HG03095 (cell line): ENCODE measurements around the gene YBX3.
"Not testable (repeated sequence)": the region's sequence is repeated elsewhere in the genome, so short reads cannot be mapped to it uniquely, and the experiment has no call there.

Experiments used
- ATAC-seq: cut with Tn5 transposase; IDR thresholded peaks from one replicate; pipeline ENCODE4 v1.9.1; 2021; ENCODE audit warnings: moderate library complexity; ENCODE audit not compliant: unreplicated experiment

YBX3 gene

DNA sequence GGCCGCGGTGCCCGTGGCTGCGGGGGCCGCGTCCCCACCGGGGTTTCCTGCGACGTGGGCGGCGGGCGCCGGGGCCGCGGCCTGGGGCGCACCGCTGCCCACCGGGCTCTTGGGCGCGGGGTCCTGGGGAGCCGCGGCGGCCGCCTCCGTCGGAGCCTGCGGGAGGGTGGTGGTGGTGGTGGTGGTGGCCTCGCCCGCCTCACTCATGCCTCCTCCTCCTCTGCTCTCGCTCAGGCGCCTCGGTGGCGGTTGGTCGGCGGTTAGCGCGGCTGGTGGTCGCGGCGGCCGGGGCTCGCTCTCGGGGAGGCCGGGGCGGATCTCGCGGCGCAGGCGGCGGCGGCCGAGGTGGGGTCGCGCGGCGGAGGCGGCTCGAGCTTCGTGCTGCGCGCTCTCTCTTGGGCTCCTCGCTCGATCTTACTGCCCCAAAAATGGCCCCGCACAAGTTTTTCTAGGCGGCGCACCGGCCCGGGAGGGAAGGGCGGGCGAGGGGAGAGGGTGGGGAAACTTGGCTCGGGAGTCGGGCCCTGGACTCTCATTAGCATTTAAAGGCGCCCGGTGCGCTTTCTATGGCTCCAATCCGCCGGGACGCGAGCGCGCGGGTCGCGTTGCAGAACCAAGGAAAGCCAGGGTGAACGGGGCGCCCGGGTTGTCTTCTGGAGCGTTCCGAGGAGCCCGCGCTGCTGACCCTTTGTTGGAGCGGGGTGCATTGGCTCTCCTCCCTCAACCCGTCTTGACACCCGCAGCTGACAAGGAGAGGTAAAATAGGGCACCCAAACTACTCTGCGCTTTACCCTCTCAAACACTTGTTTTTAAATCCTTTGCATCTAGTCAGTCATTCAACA lies at the start of gene YBX3:
Gene YBX3, minus strand, starts transcription at position 419 of the 842 bp plus-strand sequence. Its CDS starts 212 bp downstream, at position 207.
- ATAC-seq: peak; percentile 45

GRCh38 chr12:10771132-10771733 lies 48.1 kb upstream of the YBX3 start:
- ATAC-seq: no peak

- no peak for ATAC-seq
These were observed 36.5 kb upstream of the YBX3 start for GRCh38 chr12:10759657-10760056.

DNA sequence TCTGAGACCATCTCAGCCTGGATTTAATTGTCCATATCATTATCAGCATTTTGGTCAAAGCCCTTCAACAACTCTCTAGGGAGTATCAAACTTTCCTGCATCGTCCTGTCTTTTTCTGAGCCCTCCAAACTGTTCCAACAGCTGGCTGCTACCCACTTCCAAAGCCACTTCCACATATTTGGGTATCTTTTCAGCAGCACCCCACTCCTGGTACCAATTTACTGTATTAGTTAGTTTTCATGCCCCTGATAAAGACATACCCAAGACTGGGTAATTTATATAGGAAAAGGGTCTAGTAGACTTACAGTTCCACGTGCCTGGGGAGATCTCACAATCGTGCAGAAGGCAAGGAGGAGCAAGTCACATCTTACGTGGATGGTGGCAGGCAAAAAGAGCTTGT lies 33.1 kb upstream of the YBX3 start:
- no peak for ATAC-seq

DNA sequence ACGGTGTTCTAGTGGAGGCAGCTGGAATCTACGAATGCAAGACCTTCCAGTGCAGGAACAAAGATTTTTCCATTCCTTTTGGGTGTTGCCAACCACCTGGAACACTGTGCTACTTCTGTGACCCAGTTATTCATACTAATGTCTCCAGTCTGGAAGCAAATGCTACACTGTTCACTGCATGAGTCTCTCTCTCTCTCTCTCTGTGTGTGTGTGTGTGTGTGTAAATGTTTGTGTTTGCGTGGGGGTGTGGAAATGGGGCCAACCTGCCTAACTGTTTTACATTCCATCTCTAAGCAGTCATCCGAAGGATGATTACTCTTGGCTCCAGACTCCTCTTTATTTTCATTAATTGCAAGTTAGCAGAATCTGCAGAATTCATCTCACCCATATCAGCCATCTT lies 29.9 kb upstream of the YBX3 start:
- ATAC-seq: no peak

GRCh38 chr12:10750385-10750727 lies 27.2 kb upstream of the YBX3 start:
- no peak for ATAC-seq

- ATAC-seq: peak; percentile 96
These were observed 26.7 kb upstream of the YBX3 start for GRCh38 chr12:10749700-10750384.

- ATAC-seq: no peak
These were observed 24.6 kb upstream of the YBX3 start for GRCh38 chr12:10747730-10748129.

GRCh38 chr12:10743420-10743819 lies 20.3 kb upstream of the YBX3 start:
- not testable (repeated sequence) for ATAC-seq

GRCh38 chr12:10741845-10742244 lies 18.7 kb upstream of the YBX3 start:
- ATAC-seq: no peak

GRCh38 chr12:10740182-10740581 lies 17.1 kb upstream of the YBX3 start:
- no peak for ATAC-seq

- ATAC-seq: no peak
These were observed 16.3 kb upstream of the YBX3 start for GRCh38 chr12:10739157-10740118.

DNA sequence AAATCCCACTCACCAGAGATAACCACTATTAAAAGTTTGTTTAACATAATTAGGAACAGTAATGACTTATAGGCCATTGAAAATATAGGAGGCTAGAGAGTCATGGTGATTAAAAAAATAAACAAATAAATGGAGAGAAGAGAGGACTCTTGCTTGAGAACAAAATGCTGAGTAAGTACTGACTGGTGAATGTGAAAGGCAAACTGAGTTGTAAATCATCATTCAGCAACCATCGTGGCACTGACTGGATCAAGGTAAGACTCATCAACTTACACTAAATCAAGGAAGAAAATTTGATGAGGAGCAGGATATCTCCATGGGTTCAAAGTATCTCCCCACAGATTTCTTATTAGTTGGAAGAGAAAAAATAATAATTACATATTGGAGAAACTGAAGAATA lies 14.1 kb upstream of the YBX3 start:
- no peak for ATAC-seq

GRCh38 chr12:10736463-10736862 lies 13.3 kb upstream of the YBX3 start:
- ATAC-seq: no peak

DNA sequence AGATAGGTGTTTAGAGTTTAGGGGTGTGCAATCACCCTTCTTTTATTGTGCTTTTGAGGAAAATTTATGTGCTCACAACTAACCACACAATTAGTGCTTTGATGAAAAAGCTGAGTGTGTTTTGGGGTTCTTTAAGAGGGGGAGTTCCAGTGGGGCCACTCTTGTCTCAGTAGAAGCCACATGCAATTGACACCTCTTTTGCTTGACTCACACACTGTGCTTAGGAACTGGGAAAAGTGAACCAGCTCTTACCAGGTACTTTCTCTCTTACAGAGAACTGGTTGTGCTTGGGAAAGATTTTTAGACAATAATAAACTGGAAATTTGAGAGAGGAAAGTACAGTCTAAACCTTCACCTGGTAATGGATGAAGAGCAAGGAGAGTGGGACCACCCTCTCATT lies 12.3 kb upstream of the YBX3 start:
- ATAC-seq: no peak

DNA sequence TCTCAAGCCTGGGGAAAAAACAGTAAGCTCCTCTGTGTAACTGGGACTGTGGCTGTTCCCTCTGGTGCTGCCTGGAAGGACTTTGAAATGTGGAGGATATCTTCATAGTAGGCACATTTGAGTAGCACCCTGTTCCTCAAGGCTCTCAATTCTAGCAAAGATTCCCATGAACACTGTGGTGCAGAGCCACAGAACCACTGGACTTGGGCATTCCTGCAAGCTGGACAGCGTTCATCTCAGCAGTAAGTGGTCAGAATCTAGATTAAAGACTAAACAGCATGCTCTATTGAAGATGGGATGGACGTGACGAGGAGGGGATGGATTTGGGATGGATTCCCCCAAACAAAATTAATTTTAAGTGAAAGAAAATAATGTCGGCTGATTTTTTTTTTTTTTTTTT lies 9.4 kb upstream of the YBX3 start:
- ATAC-seq: no peak

GRCh38 chr12:10732066-10732465 lies 8.9 kb upstream of the YBX3 start:
- ATAC-seq: no peak

DNA sequence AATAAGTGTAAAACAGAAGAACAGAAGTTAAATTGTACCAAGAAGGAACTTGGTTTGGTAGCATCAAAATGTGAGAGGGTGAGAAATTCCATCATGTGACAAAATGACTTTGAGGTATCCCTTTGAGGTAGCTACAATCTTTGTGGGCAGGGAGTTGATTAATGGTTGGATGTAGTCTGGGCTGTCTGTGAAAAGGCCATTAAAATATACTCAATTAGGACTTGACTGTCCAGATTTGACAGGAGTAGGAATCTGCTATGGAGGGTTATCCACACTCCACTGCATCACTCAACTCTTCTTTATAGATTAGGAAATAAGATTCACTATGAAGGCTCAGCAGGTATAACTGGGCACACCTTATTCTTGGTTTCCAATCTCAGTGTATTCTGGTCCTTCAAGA lies 7.4 kb upstream of the YBX3 start:
- no peak for ATAC-seq

DNA sequence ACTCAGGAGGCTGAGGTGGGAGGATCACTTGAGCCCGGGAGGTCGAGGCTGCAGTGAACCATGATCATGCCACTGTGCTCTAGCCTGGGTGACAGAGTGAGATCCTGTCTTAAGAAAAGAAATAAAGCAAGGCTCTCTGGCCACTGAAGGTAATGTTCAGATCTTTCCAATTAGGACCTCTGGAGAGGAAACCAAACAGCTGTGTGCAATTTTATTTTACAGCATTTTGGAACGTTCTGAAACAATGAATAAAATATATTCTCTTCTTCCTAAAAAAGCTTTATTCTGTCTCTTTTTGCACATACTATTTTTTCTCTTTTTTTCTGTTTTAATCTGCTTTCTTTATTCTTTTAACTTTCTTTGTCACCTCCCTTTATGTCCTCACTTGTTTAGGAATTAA lies 5.0 kb upstream of the YBX3 start:
- no peak for ATAC-seq

GRCh38 chr12:10726945-10727344 lies 3.8 kb upstream of the YBX3 start:
- no peak for ATAC-seq

- ATAC-seq: no peak
These were observed 1.9 kb upstream of the YBX3 start for GRCh38 chr12:10725003-10725402.
